Measurements from ENCODE around the gene POU6F2. TPM values are rescaled to one million over a fixed set of nuclear protein-coding genes. Genes with fewer than 3 reads are reported as not detected.

POU6F2 gene
- total RNA-seq, 1 donor from 2014 or later = 0.24 TPM

GRCh38 chr7:39265641-39266591, 288.2 kb downstream of the POU6F2 start:
- intact Hi-C loops (cut with DNase I) = no loop called here
- ATAC-seq (no peak), DNase-seq (ENCODE audit: missing footprints) (no peak)

DNA sequence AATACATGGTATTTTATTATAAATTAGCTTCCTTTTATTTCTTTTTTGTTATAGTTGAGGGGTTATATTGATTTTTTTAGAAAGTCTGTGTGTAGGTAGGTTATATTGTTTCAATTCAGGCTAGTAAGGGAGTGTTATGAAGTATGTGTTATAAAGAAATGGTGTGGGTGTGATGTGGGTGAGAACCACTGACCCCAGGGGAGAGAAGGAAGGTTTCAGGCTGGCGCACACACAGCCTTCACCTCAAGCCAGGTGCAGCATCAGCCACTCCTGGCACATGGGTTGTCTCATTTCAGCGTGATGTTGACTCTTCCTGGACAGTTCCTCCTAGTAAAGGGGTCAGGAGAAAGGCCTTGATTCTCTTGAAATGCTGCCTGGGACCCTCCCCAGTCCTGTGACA, 291.3 kb downstream of the POU6F2 start:
- intact Hi-C loops (cut with DNase I) = no loop called here
- ATAC-seq = no peak
- DNase-seq (ENCODE audit: missing footprints) = no peak

GRCh38 chr7:39270018-39270417, 292.3 kb downstream of the POU6F2 start:
- intact Hi-C loops (cut with DNase I) = no loop called here
- no peak for ATAC-seq
- no peak for DNase-seq (ENCODE audit: missing footprints)

DNA sequence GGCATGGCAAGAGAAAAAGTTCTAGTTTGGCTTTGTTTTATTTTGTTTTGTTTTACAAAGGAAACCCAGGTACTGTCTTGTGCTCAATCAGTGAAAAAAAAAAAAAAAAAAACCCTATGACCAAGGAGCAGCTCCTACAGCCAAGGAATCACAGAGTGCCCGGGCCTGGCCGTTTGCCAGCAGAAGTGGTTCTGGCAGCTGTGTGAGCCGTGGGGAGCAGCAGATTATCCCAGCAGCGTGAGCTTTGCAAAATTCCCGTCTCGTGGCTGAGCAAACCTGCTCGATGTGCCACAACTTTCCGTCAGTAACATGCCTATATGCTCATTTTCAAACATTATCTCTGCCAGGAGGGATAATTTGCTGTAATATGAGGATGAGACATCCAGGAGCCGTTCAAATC, 293.7 kb downstream of the POU6F2 start:
- intact Hi-C loops (cut with DNase I) = no loop called here
- no peak for ATAC-seq
- DNase-seq (ENCODE audit: missing footprints) = no peak

- no peak for ATAC-seq
- intact Hi-C loops (cut with DNase I) = no loop called here
- DNase-seq (ENCODE audit: missing footprints) = no peak
Observed at GRCh38 chr7:39272111-39272510, 294.4 kb downstream of the POU6F2 start.

DNA sequence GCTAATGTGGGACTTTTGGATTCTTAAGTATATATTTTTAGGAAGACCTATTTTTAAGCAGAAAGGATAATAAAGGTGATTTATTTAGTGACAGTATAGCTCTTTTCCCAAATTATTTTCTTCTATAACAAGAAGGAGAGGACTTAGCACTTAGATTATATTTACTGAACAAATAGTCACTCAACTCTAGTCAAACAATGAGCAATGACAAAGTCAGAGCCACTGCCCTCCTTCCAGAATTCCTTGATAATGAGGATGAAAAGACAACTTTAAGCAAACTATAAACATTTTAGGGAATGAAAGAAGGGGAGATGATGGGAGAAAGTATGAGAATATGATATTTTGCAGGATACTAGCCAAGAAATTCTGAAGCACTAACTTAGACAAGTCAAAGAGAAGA, 295.0 kb downstream of the POU6F2 start:
- no peak for DNase-seq (ENCODE audit: missing footprints)
- intact Hi-C loops (cut with DNase I) = no loop called here
- ATAC-seq = no peak

- intact Hi-C loops (cut with DNase I) = no loop called here
- ATAC-seq (no peak), DNase-seq (ENCODE audit: missing footprints) (no peak)
Observed at GRCh38 chr7:39280337-39280736, 302.6 kb downstream of the POU6F2 start.

DNA sequence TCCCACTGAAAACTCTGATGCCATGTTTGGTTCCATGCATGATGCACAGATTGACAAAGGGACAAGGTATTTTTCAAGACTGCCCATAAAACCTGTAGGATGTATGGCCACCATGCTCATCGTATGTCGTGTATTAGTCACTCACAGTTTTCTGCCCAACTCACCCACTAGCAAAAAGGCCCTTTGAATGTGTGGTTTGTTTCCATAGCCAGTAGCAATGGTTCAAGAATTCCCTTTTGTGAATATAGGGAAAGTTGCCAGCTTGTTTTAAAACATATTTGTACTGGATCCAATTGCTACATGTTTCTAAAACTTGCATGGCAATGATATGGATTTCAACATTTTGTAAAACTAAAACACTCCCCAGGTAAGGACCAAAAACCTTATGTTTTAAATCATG, 307.5 kb downstream of the POU6F2 start:
- intact Hi-C loops (cut with DNase I) = no loop called here
- ATAC-seq = no peak

GRCh38 chr7:39288303-39288702, 310.6 kb downstream of the POU6F2 start:
- intact Hi-C loops (cut with DNase I) = no loop called here
- DNase-seq (ENCODE audit: missing footprints) (no peak), ATAC-seq (no peak)

More for the DNA sequence above, 307.5 kb downstream of the POU6F2 start:
- DNase-seq (ENCODE audit: missing footprints) = no peak

DNA sequence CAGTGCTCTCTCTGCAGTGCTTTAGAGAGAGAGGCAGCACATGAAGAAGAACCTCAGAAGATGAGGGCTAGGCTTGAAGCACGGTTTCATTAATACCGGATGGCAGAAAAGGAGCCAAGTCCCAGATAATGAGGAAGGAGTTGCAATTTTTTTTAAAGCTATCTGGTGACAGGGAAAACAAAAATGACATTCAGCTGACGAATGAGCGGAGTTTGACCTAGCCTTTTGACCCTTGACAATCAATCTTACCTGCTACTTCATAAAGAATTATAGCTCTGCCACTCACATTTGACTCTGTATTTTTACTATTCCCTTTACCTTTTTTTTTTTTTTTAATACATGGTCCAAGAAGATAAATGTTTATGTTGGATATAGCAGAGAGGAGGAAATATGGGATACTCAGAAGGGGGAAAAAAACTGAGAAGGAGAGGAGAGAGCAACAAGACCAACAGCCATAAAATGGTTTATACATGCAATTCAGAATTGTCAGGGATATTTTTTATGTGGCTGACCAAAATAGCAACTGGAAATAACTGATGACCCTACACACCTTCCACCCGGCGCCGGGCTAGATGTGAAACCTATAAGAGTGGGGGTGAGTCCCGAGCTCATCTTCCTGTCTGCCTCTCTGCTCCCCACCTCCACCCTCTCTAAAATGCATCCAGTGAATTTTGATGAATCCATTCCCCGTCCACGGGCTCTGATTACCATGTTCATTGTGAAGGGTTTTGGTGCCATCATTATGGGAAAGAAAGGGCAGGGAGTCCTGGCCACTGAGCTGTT, 314.1 kb downstream of the POU6F2 start:
- no peak for DNase-seq (ENCODE audit: missing footprints)
- no peak for ATAC-seq
- intact Hi-C loops (cut with DNase I) = no loop called here

DNA sequence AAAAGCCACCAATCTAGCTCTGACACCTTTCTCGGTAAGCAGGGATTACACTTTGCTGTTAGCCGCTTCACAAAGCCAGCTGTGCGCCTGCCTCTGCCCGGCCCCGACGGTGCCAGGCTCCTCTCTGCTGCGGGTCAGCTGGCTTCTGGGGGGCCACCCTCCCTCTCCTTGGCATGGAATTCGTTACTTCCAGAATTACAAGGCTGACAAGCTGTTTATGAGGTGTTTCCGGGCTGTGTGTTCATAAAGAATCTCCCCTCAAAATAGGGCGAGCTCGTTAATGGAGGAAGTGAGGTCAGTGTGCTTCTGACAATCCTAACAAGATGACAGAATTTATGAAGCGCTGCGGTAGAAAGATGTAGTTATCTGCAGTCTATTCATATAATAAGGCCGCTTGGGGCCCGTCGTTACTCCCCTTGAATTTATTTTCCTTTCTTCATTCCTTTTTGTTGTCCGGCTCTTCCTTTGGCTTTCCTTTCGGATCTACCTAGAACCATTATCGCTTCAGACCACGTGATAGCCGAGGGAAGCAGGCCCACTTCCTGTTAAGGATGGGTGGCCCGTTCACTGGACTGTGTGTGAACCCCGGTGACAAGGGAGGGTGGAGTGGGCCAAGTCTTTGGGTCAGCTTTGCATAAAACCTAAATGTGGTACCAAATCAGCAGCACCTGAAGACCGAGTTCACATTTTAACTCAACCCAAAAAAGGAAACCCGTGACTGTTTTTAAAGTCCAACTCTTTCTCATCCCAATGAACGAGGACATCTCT, 315.5 kb downstream of the POU6F2 start:
- DNase-seq (ENCODE audit: missing footprints) = no peak
- no peak for ATAC-seq
- intact Hi-C loops (cut with DNase I) = no loop called here

DNA sequence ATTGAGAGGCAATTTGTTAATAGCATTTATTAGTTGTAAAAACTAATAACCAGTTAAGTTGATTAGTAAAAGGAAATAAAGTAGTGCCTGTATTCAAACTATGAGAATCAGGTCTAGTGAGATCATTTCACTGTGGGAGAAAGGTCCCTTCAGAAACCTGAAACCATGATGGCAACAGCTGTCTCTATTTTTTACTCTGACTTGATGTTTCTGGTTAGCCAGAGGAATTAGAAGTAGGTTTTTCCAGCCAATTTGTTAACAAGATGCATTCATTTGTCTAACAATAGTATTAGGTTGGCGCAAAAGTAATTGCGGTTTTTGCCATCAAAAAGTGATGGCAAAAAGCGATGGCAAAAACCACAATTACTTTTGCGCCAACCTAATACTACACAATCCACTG, 316.3 kb downstream of the POU6F2 start:
- no peak for ATAC-seq
- DNase-seq (ENCODE audit: missing footprints) = no peak
- intact Hi-C loops (cut with DNase I) = no loop called here

DNA sequence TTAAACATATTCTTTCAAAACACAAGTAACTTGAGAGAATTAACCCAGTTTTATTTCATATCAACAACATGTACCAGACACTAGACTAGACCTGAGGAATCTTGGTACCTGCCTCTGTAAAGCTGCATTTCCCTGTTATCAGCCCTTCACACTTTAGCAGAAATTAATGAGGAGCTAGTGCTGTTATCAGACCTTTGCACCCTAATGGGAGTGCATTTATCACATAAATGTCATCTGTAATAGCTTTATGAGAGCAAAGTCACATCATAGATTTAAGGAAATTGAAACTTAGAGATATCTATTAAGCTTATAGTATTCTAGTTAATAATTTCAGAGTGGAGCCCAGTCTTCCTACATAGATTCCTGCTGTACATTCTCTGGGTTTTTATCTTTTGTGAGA, 318.1 kb downstream of the POU6F2 start:
- intact Hi-C loops (cut with DNase I) = no loop called here
- DNase-seq (ENCODE audit: missing footprints) (no peak), ATAC-seq (no peak)

- intact Hi-C loops (cut with DNase I) = no loop called here
- no peak for DNase-seq (ENCODE audit: missing footprints)
- no peak for ATAC-seq
Observed at GRCh38 chr7:39299695-39300094, 322.0 kb downstream of the POU6F2 start.

GRCh38 chr7:39300276-39300675, 322.6 kb downstream of the POU6F2 start:
- intact Hi-C loops (cut with DNase I) = no loop called here
- ATAC-seq = peak; percentile 34
- DNase-seq (ENCODE audit: missing footprints) = no peak

DNA sequence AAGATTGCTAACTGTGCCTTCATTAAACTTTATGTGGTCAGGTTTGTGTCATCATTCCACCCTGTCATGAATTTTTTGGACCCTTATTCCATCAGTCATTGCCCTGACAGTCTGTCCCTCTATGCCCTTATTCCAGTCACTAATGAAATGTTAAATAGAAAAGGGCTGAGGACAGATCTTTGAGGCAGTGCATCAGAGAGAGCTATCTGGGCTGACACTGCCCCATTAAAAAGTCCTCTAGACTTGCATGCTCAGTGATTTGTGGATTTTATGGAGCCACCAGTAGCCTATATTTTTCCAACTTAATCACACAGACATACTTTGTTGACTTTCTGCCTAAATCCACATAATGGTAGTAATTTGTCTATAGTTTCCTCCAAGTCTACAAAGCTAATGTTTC, 323.8 kb downstream of the POU6F2 start:
- DNase-seq (ENCODE audit: missing footprints) (no peak), ATAC-seq (no peak)
- intact Hi-C loops (cut with DNase I) = no loop called here

DNA sequence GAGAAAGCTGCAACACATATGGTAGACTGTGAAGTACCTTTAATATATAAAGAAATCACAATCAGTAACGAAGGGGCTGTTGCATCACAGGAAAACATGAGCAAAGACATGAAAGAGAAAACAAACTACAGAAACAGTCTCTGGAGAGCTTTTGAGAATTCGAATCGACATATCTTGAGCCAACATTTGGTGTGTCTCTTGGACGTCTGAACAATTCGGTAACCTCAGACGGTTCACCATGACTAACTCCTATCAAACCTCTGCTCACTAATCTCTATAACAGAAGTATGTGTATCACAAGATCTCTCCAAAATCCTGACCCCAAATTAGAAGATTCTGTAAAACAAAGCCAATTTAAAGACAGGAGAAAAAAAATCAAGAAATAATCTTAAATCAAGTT, 326.5 kb downstream of the POU6F2 start:
- intact Hi-C loops (cut with DNase I) = no loop called here
- DNase-seq (ENCODE audit: missing footprints) (no peak), ATAC-seq (no peak)

DNA sequence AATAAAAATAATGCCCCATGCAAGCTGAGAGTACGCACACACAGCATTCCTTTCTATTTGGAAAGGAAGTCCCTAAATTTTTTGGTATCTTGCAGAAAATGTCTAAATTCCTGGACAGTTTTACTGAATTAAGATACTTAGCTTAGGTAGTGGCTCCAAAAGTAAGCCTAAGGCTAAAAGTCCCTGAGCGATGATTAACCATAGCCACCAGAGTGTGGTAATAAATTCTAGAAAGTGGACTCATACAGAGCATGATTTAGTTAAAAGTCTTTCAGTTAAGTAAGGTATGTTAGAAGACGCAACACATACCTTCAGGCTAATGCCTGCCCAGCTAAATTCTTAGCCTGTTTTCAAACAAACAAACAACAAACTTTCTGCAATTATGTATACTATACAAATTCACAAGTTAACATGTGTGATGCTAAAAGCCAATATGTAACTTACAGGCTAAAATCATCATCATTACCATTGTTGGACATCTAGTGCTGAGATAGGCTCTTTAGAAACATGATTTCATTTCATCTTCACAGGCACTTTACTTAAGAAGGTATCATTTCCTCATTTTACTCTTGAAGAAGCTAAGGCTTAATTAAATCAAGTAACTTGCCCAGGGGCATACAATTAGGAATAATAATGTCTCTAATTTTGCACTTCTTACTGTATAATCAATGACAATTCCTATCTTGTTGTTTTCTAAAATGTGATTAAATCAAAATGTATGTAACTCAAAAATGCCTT, 327.1 kb downstream of the POU6F2 start:
- DNase-seq (ENCODE audit: missing footprints) (no peak), ATAC-seq (no peak)
- intact Hi-C loops (cut with DNase I) = no loop called here

Measured in Right ventricle myocardium inferior (tissue), 1 donor.